NCI-H748 (cell line): ENCODE measurements around the gene NELFB.

Experiments
- DNase-seq: peaks from one replicate; lab custom pipeline; 2025; ENCODE audit not compliant: unreplicated experiment; lab: John Stamatoyannopoulos, UW

NELFB gene

DNA sequence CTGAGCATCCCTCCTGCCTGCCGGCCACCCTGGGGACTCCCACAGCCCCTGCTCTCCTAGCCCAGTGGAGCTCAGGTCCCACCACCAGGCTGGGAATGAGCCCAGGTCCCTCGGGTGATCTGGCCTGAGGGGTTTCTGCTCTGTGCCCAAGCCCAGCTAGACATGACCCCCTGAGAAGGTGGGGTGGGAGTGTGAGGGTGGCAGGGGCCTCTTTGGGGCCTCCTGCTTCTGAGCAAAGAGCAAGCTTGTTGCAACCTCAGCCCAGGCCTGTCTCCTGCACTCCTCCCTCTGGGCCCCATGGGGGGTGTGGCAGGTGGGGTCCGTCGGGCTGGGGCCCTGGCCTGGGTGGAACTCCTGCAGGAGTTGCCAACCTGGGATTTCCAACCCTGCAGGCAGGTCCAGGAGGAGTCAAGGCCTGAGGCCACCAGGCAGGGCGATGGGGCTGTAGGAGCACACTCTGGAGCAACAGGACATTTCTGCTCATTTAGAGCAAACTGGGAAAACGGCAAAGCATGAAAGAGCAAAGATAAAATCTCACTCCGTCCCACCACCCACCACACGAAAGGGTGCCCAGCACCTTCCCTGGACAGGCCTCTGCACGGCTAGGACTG lies 58.3 kb downstream of the NELFB start:
- no peak for DNase-seq

DNA sequence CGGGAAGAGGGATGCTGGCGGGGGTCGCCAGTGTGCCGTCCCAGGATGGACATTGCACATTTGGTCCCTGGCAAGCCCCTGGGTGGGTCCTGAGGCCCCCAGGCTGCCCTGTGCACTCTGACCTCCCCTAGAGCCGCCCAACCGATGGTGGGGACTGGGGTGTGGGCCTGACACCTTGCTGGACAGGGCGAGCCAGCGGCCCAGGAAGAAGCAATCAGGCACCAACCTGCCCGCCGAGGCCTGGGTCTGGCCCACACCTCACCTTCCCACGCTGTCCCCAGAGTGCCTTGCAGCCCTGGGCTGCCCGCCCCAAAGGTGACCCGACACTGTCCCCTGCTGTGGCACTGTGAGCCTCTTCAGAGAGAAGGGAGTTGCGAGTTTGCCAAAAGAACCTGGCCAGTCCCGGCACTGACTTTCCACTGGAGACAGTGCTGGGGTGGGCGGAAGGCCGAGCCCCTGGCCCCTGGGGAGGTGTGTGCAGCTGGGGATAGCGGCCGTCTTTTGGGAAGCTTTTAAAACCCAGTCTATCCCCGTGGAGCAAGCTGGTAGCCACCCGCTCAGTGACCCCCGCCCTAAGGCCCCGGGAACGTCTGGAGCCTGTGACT lies 58.9 kb downstream of the NELFB start:
- no peak for DNase-seq

- no peak for DNase-seq
Observed at GRCh38 chr9:137314561-137315560, 59.7 kb downstream of the NELFB start.

GRCh38 chr9:137315581-137316011 lies 60.5 kb downstream of the NELFB start:
- no peak for DNase-seq

DNA sequence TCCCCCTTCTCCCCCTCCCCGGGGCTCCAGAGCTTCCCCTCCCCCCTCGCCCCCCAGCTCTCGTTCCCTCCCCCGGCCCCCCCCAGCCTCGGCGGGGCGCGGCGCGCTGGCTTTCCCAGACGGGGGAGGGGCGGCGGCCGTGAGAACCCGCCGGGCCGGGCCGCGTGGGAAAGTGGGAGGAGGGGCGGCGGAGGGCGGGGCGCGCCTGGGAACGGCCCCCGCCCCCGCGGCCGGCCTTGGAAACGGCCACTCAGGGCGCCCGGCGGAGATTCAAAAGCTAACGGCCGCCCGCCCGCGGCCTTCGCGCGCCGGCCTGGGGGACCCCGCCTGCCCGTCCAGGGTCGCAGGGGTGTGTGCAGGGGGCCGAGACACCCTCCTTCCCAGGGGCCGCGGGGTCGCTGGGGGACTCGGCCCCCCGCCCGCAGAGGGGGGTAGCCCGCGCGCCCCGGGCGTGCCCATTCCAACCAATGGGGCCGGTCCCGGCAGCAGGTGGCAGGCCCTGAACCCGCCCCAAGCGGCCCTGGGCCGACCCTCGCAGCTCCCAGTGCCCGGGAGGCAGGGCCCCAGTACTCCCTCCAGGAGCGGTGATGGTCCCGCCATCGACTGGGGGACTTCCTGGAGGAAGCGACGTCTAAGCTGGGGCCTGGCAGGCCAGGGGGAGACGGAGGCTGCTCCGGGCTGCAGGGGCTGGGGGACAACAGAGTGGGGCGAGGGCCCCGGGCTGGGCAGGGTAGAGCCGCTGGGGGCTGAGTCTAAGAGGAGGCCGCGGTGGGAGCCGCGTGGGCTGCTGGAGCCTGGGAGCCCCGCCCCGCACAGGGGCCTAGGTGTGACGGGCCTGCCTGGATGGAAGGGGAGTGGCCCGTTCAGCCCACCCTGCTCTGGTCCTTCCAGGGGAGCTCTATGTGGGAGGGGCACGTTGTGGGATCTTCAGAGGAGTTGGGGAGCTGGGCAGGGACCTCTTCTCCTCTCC lies 61.2 kb downstream of the NELFB start:
- peak; percentile 64 for DNase-seq

GRCh38 chr9:137317021-137317717 lies 62.0 kb downstream of the NELFB start:
- no peak for DNase-seq

DNA sequence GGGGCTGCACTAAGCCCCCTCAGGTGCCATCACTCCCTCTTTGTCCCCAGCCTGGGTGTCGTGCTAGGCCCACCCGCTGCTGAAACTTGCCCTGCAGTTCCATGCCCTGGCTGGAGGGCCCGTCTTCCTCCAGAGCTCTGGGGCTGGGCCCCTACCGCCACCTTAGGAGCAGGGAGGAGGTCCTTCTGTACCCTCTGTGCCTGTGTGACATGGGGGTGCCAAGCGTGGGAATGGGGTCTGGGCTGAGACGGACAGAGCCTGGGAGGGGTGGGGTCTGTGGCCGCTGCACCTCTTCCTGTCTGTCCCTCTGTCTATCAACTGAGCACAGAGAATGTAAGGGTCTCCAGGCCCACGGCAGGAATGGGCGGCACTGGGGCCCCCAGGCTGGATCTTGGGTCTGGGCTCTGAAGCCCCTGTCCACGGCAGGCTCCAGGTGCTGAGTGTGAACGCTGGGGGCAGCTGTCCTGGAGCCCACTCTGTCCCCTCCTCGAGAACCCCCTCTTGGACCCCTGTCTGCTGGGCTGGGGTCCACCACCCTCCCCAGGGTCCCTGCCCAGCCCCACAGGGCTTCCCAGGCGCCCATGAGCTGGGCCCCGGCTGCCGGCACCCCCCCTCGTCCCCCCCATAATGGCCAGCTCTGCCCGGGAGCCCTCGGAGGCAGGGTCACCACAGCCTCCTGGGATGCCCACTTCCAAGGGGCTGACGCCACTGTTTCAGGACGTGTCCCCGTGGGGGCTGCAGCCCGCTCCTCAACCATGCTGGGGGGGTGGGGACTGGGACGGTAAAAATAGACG lies 62.8 kb downstream of the NELFB start:
- DNase-seq, result no peak

DNA sequence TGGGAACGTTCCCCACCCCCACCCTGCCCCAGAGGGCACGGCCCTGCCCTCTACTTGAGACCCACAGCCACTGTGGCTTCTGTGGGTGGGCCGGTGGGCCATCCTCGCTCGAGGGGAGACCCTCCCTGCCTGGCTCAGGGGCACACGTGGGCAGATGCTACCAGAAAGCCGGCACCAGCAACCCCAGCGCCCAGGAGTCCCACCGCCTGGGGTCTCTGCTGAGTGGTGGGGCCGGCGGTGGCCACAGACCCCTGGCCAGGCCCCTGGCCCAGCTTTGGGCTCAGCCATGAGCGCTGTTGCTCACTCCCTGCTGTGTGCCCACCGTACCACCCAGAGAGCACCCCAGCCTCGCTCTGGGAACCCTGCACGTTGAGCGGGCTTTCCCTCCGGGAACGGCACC lies 63.5 kb downstream of the NELFB start:
- no peak for DNase-seq

DNA sequence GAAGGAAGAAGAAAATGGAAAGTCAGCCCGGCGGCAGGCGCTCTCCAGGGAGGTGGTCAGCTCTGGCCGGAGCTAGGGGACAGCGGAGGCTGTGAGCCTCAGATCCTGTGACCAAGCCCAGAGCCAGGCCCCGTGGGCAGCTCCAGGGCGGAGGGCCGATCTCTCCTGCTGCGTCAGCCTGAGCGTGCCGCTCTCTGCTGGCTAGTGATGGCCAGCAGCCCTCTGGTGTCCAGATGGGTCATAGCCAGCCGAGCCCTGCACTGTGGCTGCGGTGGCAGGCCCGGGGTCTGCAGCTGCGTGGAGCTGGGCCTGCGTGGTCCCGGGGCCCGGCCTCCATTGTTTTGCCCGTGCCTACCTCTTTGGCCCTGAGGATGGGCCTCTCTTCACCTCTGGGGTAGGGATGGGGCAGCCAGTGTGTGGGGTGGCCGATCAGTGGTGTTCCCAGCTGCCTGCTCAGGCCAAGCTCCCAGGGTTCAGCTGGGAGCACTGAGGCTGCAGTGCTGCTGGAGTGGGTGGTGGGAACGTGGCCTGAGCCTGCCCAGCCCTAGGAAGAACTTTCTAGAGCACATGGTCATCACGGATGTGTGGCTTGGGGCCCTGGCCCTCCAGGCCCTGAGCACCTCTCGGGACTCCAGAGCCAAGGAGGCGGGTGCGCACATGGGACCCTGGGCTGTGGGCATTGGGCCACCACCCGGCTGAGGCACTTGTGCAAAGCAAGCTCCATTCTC lies 64.0 kb downstream of the NELFB start:
- no peak for DNase-seq

DNA sequence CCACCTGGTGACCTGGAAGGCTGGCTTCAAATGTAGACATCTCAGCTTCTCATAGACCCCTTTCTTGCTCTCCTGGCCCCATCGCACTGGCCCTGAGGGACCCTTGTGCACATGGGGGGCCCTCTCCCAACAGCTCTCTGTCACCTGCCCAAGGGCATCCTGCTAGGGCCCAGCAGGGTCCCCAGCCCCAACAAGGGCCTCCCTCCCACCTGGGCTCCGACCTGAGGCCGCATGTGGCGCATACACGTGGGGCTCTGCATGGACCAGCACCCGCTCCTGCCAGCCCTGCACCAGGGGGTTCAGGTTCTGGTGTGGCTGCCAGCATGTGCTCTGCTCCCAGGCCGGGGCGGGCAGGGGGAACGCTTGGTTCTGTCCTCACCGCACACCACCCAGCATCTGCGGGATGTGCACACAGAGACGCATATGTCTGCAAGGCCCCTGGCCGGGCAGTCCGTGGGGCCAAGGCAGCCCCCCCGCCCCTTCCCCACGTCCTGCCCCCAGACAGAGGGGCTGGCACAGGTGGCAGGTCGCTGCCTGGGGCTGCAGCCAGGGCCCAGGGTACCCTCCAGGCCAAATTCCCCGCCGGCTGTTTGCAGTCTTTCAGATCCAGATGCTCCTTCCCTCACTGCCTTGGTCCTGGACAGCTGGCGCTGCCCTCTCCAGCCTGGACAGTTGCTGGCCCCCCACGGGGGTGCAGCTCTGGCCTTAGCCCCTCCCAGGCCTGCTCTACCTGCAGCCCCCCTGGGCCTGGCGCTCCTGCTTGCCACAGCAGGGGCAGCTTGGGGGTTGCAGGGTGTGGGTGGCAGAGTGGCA lies 64.8 kb downstream of the NELFB start:
- DNase-seq, result no peak

- no peak for DNase-seq
Observed at GRCh38 chr9:137320555-137321384, 65.6 kb downstream of the NELFB start.

- DNase-seq, result no peak
Observed at GRCh38 chr9:137321726-137322361, 66.7 kb downstream of the NELFB start.
